ENCODE measurements around the gene RBM41.
"Not testable (repeated sequence)": the region's sequence is repeated elsewhere in the genome, so short reads cannot be mapped to it uniquely, and the experiment has no call there.

DNA sequence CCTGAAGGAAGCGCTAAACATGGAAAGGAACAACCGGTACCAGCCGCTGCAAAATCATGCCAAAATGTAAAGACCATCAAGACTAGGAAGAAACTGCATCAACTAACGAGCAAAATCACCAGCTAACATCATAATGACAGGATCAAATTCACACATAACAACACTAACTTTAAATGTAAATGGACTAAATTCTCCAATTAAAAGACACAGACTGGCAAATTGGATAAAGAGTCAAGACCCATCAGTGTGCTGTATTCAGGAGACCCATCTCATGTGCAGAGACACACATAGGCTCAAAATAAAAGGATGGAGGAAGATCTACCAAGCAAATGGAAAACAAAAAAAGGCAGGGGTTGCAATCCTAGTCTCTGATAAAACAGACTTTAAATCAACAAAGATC lies 39.0 kb upstream of the RBM41 start:
- TF ChIP-seq, protein P1, sequence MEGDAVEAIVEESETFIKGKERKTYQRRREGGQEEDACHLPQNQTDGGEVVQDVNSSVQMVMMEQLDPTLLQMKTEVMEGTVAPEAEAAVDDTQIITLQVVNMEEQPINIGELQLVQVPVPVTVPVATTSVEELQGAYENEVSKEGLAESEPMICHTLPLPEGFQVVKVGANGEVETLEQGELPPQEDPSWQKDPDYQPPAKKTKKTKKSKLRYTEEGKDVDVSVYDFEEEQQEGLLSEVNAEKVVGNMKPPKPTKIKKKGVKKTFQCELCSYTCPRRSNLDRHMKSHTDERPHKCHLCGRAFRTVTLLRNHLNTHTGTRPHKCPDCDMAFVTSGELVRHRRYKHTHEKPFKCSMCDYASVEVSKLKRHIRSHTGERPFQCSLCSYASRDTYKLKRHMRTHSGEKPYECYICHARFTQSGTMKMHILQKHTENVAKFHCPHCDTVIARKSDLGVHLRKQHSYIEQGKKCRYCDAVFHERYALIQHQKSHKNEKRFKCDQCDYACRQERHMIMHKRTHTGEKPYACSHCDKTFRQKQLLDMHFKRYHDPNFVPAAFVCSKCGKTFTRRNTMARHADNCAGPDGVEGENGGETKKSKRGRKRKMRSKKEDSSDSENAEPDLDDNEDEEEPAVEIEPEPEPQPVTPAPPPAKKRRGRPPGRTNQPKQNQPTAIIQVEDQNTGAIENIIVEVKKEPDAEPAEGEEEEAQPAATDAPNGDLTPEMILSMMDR (IDR thresholded peaks at IDR 0.05; ENCODE audit: low read length): not testable (repeated sequence)
- not testable (repeated sequence) for TF ChIP-seq EZH2 (optimal IDR thresholded peaks at IDR 0.05; ENCODE audit: low read depth, low read length); EZH2phosphoT487 (IDR thresholded peaks at IDR 0.05; ENCODE audit: low read length)

All from MM.1S (cell line).